Effector memory CD4-positive, alpha-beta T cell (primary cell): ENCODE results near the gene GPRC5D.

Experiments used
- DNase-seq, 3 donors: peaks; one replicate each; pipeline ENCODE4 v3.0.0-alpha.2; 2020
- H3K27ac ChIP-seq: 2 replicates; pipeline ENCODE4 v1.7.0; 2013; ENCODE audit warnings: mild to moderate bottlenecking, low read length, moderate library complexity; ENCODE audit not compliant: insufficient read depth, poor library complexity, severe bottlenecking
- H3K27me3 ChIP-seq: replicated peaks from 2 replicates; pipeline ENCODE4 v1.7.0; 2013; ENCODE audit warnings: mild to moderate bottlenecking, low read length; ENCODE audit not compliant: insufficient read depth, control insufficient read depth, poor library complexity, severe bottlenecking
- H3K36me3 ChIP-seq: 2 replicates; pipeline ENCODE4 v1.7.0; 2013; ENCODE audit warnings: mild to moderate bottlenecking, low read length, moderate library complexity; ENCODE audit not compliant: control insufficient read depth, insufficient read depth
- H3K4me1 ChIP-seq: 2 replicates; pipeline ENCODE4 v1.7.0; 2013; ENCODE audit warnings: low read length, mild to moderate bottlenecking; ENCODE audit not compliant: control insufficient read depth, insufficient read depth, poor library complexity, severe bottlenecking
- H3K4me3 ChIP-seq: 2 replicates; pipeline ENCODE4 v1.7.0; 2013; ENCODE audit warnings: low read length, low read depth, mild to moderate bottlenecking; ENCODE audit not compliant: insufficient read depth, poor library complexity, severe bottlenecking
- H3K9me3 ChIP-seq: 2 replicates; pipeline ENCODE4 v1.7.0; 2013; ENCODE audit warnings: mild to moderate bottlenecking, low read length, moderate library complexity; ENCODE audit not compliant: control insufficient read depth

The GPRC5D gene

GRCh38 chr12:12912711-12913110 is 39.3 kb downstream of the GPRC5D start:
- no peak for DNase-seq
- Histone ChIP-seq H3K9me3 (no peaks in the 10 kb centered on the region), H3K4me1 (peaks cover 13% of the 10 kb centered on the region), H3K27ac (no peak overlapping the region), H3K36me3 (no peaks in the 10 kb centered on the region), H3K27me3 (no peaks in the 10 kb centered on the region), H3K4me3 (no peak overlapping the region)

GRCh38 chr12:12909995-12910420 is 42.0 kb downstream of the GPRC5D start:
- H3K36me3 ChIP-seq: no peaks in the 10 kb centered on the region
- no peak overlapping the region for H3K27ac ChIP-seq
- no peaks in the 10 kb centered on the region for H3K9me3 ChIP-seq
- H3K4me1 ChIP-seq: peaks cover 8% of the 10 kb centered on the region
- no peaks in the 10 kb centered on the region for H3K27me3 ChIP-seq
- no peak overlapping the region for H3K4me3 ChIP-seq
- no peak for DNase-seq

- Histone ChIP-seq H3K36me3 (no peaks in the 10 kb centered on the region), H3K27ac (no peak overlapping the region), H3K4me3 (no peak overlapping the region), H3K9me3 (no peaks in the 10 kb centered on the region), H3K4me1 (peaks cover 8% of the 10 kb centered on the region), H3K27me3 (no peaks in the 10 kb centered on the region)
- DNase-seq: no peak
These were observed 42.6 kb downstream of the GPRC5D start for GRCh38 chr12:12909228-12909994.

- H3K27ac ChIP-seq: no peak overlapping the region
- DNase-seq: no peak
- H3K9me3 ChIP-seq: no peaks in the 10 kb centered on the region
- peaks cover 8% of the 10 kb centered on the region for H3K4me1 ChIP-seq
- no peaks in the 10 kb centered on the region for H3K36me3 ChIP-seq
- H3K4me3 ChIP-seq: no peak overlapping the region
- H3K27me3 ChIP-seq: no peaks in the 10 kb centered on the region
These were observed 43.3 kb downstream of the GPRC5D start for GRCh38 chr12:12908711-12909110.

GRCh38 chr12:12908252-12908651 is 43.7 kb downstream of the GPRC5D start:
- no peak for DNase-seq
- H3K27me3 ChIP-seq: no peaks in the 10 kb centered on the region
- H3K4me1 ChIP-seq: peaks cover 8% of the 10 kb centered on the region
- no peak overlapping the region for H3K27ac ChIP-seq
- H3K4me3 ChIP-seq: no peak overlapping the region
- no peaks in the 10 kb centered on the region for H3K36me3 ChIP-seq
- no peaks in the 10 kb centered on the region for H3K9me3 ChIP-seq

GRCh38 chr12:12907552-12907951 is 44.4 kb downstream of the GPRC5D start:
- Histone ChIP-seq H3K4me1 (peaks cover 8% of the 10 kb centered on the region), H3K4me3 (no peak overlapping the region), H3K27ac (no peak overlapping the region), H3K9me3 (no peaks in the 10 kb centered on the region), H3K27me3 (no peaks in the 10 kb centered on the region), H3K36me3 (no peaks in the 10 kb centered on the region)
- DNase-seq: no peak

GRCh38 chr12:12903642-12904609 is 48.0 kb downstream of the GPRC5D start:
- Histone ChIP-seq H3K9me3 (no peaks in the 10 kb centered on the region), H3K4me3 (no peak overlapping the region), H3K27ac (no peak overlapping the region), H3K27me3 (no peaks in the 10 kb centered on the region), H3K4me1 (no peaks in the 10 kb centered on the region), H3K36me3 (no peaks in the 10 kb centered on the region)
- no peak for DNase-seq

GRCh38 chr12:12902036-12902435 is 49.9 kb downstream of the GPRC5D start:
- H3K27ac ChIP-seq: no peak overlapping the region
- no peak for DNase-seq
- H3K36me3 ChIP-seq: no peaks in the 10 kb centered on the region
- H3K4me1 ChIP-seq: no peaks in the 10 kb centered on the region
- H3K27me3 ChIP-seq: no peaks in the 10 kb centered on the region
- H3K4me3 ChIP-seq: no peak overlapping the region
- H3K9me3 ChIP-seq: no peaks in the 10 kb centered on the region

GRCh38 chr12:12901158-12901791 is 50.7 kb downstream of the GPRC5D start:
- Histone ChIP-seq H3K4me3 (no peak overlapping the region), H3K36me3 (no peaks in the 10 kb centered on the region), H3K4me1 (no peaks in the 10 kb centered on the region), H3K27ac (no peak overlapping the region), H3K27me3 (no peaks in the 10 kb centered on the region), H3K9me3 (no peaks in the 10 kb centered on the region)
- no peak for DNase-seq
